ENCODE results near the gene GTF2H2. TPM values are rescaled to one million over a fixed set of nuclear protein-coding genes. Genes with fewer than 3 reads are reported as not detected.

GTF2H2 gene
- total RNA-seq = 6.4 and 8.6 TPM in 2 replicates

DNA sequence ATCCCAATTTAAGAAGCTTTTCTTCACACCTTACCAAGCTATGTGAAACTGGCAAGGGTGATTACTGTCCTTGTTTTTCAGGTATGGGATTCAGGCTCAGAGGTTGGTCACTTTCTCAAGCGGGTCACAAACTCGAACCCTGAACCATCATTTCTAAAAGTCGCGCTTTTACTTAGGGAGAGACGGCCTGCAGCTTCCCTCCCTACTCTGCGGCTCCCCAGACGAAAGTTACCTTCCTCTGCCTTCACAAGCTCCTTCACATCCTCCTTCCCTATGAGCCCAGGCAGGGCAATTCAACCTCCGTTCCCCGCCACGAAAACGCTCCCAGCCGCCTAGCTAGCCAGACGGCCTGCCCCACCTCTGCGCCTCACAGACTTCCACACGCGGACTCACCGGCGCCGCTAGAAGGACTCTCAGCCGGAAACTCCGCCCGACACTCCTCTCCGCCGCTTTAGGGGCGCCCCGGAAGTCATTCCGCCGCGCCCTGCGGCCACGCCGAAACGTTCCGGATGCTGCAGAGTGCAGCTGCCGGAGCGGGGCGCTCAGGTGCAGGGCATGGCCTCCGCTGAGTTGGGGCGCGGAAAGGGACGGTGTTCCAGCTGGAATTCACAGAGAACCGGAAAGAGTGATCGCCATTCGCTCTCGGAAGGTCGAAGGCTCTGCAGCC, at the start of gene GTF2H2:
Gene GTF2H2 (minus strand): TSS at position 415 of the 667 bp plus-strand sequence. CDS start 4,913 bp downstream, outside the sequence.

GRCh38 chr5:71025289-71025953, 42.1 kb downstream of the GTF2H2 start, which contains the start of gene NAIP:
NAIP (minus strand) TSS chr5:71025339; CDS start chr5:71012915, 12,424 bp downstream.

Other genes starting within 250 kb of the GTF2H2 start
- gene SERF1A, start 167.0 kb downstream of the GTF2H2 start, total RNA-seq = 4.6 and 4.9 TPM in 2 replicates
- 16.5 and 32.9 TPM in 2 replicates for gene SMN1, start 142.6 kb downstream of the GTF2H2 start, total RNA-seq
- gene NAIP, start 42.3 kb downstream of the GTF2H2 start, total RNA-seq = 1.7 and 3.3 TPM in 2 replicates